Measurements from ENCODE around the gene CCR5AS.

DNA sequence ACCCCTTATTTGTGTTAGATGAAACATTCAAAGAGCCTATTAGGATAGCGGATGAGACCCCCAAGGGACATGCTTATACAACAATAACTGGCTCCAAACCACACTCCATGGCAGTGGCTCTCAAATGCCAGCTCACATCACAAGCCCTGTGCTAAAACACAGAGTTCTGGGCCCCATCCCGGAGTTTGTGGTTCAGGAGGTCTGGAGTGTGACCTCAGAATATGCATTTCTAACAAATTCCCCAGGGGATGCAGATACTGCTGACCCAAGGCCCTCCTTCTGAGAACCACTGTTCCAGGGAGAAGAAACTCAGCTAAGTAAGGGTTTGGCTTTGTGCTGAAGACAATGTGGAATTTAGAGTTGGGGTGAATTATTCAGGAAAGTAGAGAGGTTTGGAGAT lies 3.8 kb upstream of the CCR5AS start:
- TF ChIP-seq POLR2A (IDR thresholded peaks at IDR 0.05) (no peak), POLR2AphosphoS5 (IDR thresholded peaks at IDR 0.05; ENCODE audit: insufficient read depth in 1 of 2, low read depth in 1 of 2) (no peak)
- TF ChIP-seq, protein P1, sequence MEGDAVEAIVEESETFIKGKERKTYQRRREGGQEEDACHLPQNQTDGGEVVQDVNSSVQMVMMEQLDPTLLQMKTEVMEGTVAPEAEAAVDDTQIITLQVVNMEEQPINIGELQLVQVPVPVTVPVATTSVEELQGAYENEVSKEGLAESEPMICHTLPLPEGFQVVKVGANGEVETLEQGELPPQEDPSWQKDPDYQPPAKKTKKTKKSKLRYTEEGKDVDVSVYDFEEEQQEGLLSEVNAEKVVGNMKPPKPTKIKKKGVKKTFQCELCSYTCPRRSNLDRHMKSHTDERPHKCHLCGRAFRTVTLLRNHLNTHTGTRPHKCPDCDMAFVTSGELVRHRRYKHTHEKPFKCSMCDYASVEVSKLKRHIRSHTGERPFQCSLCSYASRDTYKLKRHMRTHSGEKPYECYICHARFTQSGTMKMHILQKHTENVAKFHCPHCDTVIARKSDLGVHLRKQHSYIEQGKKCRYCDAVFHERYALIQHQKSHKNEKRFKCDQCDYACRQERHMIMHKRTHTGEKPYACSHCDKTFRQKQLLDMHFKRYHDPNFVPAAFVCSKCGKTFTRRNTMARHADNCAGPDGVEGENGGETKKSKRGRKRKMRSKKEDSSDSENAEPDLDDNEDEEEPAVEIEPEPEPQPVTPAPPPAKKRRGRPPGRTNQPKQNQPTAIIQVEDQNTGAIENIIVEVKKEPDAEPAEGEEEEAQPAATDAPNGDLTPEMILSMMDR (IDR thresholded peaks at IDR 0.05): no peak

Measured in vagina (tissue), 2 donors.